ENCODE results near the gene THAP6. TPM values are rescaled to one million over a fixed set of nuclear protein-coding genes. Genes with fewer than 3 reads are reported as not detected.

The THAP6 gene
- total RNA-seq = 14.7 and 22.5 TPM in 2 replicates

GRCh38 chr4:75514131-75514948 is at the start of gene THAP6, which contains the start of gene RCHY1:
Gene THAP6 (plus strand): TSS chr4:75514473. CDS start chr4:75515453, 980 bp downstream.
Gene RCHY1 (minus strand): TSS chr4:75514403. CDS start chr4:75514286, 117 bp downstream.

GRCh38 chr4:75555294-75556164 is 41.3 kb downstream of the THAP6 start, which contains the start of gene ODAPH:
Gene ODAPH (plus strand): TSS chr4:75556066. CDS start chr4:75556083, 17 bp downstream.

Other genes starting within 250 kb of the THAP6 start
- 13.2 and 36.7 TPM in 2 replicates for gene RCHY1, start 70 bp upstream of the THAP6 start, total RNA-seq
- not detected in 2 replicates for gene ODAPH, start 41.6 kb downstream of the THAP6 start, total RNA-seq
- 1.3 and 2.5 TPM in 2 replicates for gene CDKL2, start 116.1 kb downstream of the THAP6 start, total RNA-seq
- 161 and 185 TPM in 2 replicates for gene G3BP2, start 158.9 kb downstream of the THAP6 start, total RNA-seq
- 124 and 129 TPM in 2 replicates for gene USO1, start 210.1 kb downstream of the THAP6 start, total RNA-seq

Measured in smooth muscle cell of trachea (primary cell).